HEK293 (cell line): ENCODE results near the gene WIPI1.
A peak's percentile ranks its signal among the peaks of the same experiment; 100 is the strongest.

Experiments used
- CTCF ChIA-PET: fragments of 350-600 bp; formaldehyde crosslinking; extraction: SDS; loops from one replicate; lab custom pipeline; 2021; ENCODE audit warnings: antibody characterized with exemption; lab: Yijun Ruan, JAX
- POLR2A ChIA-PET: fragments of 300-600 bp; formaldehyde crosslinking; extraction: SDS; loops from one replicate; lab custom pipeline; 2020; ENCODE audit warnings: antibody characterized with exemption, inconsistent platforms; lab: Yijun Ruan, JAX
- H3K27ac ChIP-seq: fragments of 200-500 bp; sonication (Bioruptor generic); 2 replicates; pipeline ENCODE4 v1.5.1; 2014; ENCODE audit warnings: low read depth, low read length, control low read depth, inconsistent platforms; ENCODE audit errors: extremely low read depth
- H3K36me3 ChIP-seq, 2 experiments: fragments of 200-500 bp in 1 of 2; sonication (Bioruptor generic) in 1 of 2; 1 replicate in 1 of 2; 2 replicates in 1 of 2; pipeline ENCODE4 v1.5.1; 2014 to 2017; ENCODE audit warnings: inconsistent platforms in 2 of 2, low read length in 2 of 2; ENCODE audit not compliant: control insufficient read depth in 2 of 2, insufficient read depth in 1 of 2
- H3K4me1 ChIP-seq: fragments of 200-500 bp; sonication (Bioruptor generic); 2 replicates; pipeline ENCODE4 v1.5.1; 2014; ENCODE audit warnings: mild to moderate bottlenecking, low read length, inconsistent platforms; ENCODE audit not compliant: control insufficient read depth, insufficient read depth
- H3K4me3 ChIP-seq: 2 replicates; pipeline ENCODE4 v1.5.1; 2011; ENCODE audit warnings: low read depth, mild to moderate bottlenecking, control low read depth, low read length, moderate library complexity
- H3K9me3 ChIP-seq: fragments of 200-500 bp; sonication (Bioruptor generic); 2 replicates; pipeline ENCODE4 v1.5.1; 2014; ENCODE audit warnings: low read depth, low read length, inconsistent platforms; ENCODE audit not compliant: control insufficient read depth, insufficient read depth
- EGR2 ChIP-seq: fragments of 450-650 bp; formaldehyde crosslinking; IDR thresholded peaks from 2 replicates; pipeline ENCODE4 v1.5.1; 2016; ENCODE audit warnings: low read depth, missing biosample characterization, missing genetic modification characterization
- GLIS1 ChIP-seq: fragments of 450-650 bp; formaldehyde crosslinking; IDR thresholded peaks from 2 replicates; pipeline ENCODE4 v1.5.1; 2016; ENCODE audit warnings: missing biosample characterization, missing genetic modification characterization
- PATZ1 ChIP-seq: fragments of 450-650 bp; formaldehyde crosslinking; IDR thresholded peaks from 2 replicates; pipeline ENCODE4 v1.5.1; 2016; ENCODE audit warnings: missing biosample characterization, missing genetic modification characterization
- SP7 ChIP-seq: fragments of 450-650 bp; formaldehyde crosslinking; IDR thresholded peaks from 2 replicates; pipeline ENCODE4 v1.5.1; 2016; ENCODE audit warnings: missing biosample characterization, missing genetic modification characterization
- ZBTB17 ChIP-seq: fragments of 450-650 bp; formaldehyde crosslinking; IDR thresholded peaks from 2 replicates; pipeline ENCODE4 v1.5.1; 2016; ENCODE audit warnings: missing biosample characterization, missing genetic modification characterization
- ZNF10 ChIP-seq: fragments of 450-650 bp; formaldehyde crosslinking; IDR thresholded peaks from 2 replicates; pipeline ENCODE4 v1.5.1; 2017; ENCODE audit warnings: missing biosample characterization, missing genetic modification characterization
- ZNF175 ChIP-seq: fragments of 450-650 bp; formaldehyde crosslinking; IDR thresholded peaks from 2 replicates; pipeline ENCODE4 v1.5.1; 2016; ENCODE audit warnings: missing biosample characterization, missing genetic modification characterization
- ZNF184 ChIP-seq: fragments of 450-650 bp; IDR thresholded peaks from 2 replicates; pipeline ENCODE4 v1.5.1; 2018; ENCODE audit warnings: missing biosample characterization, mild to moderate bottlenecking, missing genetic modification characterization
- ZNF24 ChIP-seq: fragments of 450-650 bp; formaldehyde crosslinking; IDR thresholded peaks from 2 replicates; pipeline ENCODE4 v1.5.1; 2016; ENCODE audit warnings: missing biosample characterization, missing genetic modification characterization
- ZNF324 ChIP-seq: fragments of 450-650 bp; formaldehyde crosslinking; IDR thresholded peaks from 2 replicates; pipeline ENCODE4 v1.5.1; 2016; ENCODE audit warnings: missing biosample characterization, missing genetic modification characterization
- ZNF391 ChIP-seq: fragments of 450-650 bp; formaldehyde crosslinking; IDR thresholded peaks from 2 replicates; pipeline ENCODE4 v1.5.1; 2016; ENCODE audit warnings: low read depth, missing biosample characterization, missing genetic modification characterization, borderline replicate concordance
- ZNF530 ChIP-seq: fragments of 450-650 bp; formaldehyde crosslinking; IDR thresholded peaks from 2 replicates; pipeline ENCODE4 v1.5.1; 2016; ENCODE audit warnings: low read depth, missing biosample characterization, missing genetic modification characterization
- ZNF621 ChIP-seq: fragments of 450-650 bp; formaldehyde crosslinking; IDR thresholded peaks from 2 replicates; pipeline ENCODE4 v1.5.1; 2017; ENCODE audit warnings: missing biosample characterization, missing genetic modification characterization
- ZNF654 ChIP-seq: fragments of 450-650 bp; formaldehyde crosslinking; IDR thresholded peaks from 2 replicates; pipeline ENCODE4 v1.5.1; 2016; ENCODE audit warnings: low read depth, missing biosample characterization, missing genetic modification characterization
- ZNF660 ChIP-seq: fragments of 450-650 bp; IDR thresholded peaks from 2 replicates; pipeline ENCODE4 v1.5.1; 2018; ENCODE audit warnings: missing biosample characterization, mild to moderate bottlenecking, missing genetic modification characterization
- ZNF707 ChIP-seq: fragments of 450-650 bp; formaldehyde crosslinking; IDR thresholded peaks from 2 replicates; pipeline ENCODE4 v1.5.1; 2016; ENCODE audit warnings: missing biosample characterization, missing genetic modification characterization
- ZNF76 ChIP-seq: fragments of 450-650 bp; formaldehyde crosslinking; IDR thresholded peaks from 2 replicates; pipeline ENCODE4; 2016; ENCODE audit warnings: low read depth, missing biosample characterization, missing genetic modification characterization, borderline replicate concordance
- TF ChIP-seq, protein P1 (sequence below): fragments of 450-650 bp; formaldehyde crosslinking; IDR thresholded peaks from 2 replicates; pipeline ENCODE4 v1.5.1; 2016; ENCODE audit warnings: missing biosample characterization, missing genetic modification characterization
- TF ChIP-seq, protein P2 (sequence below): fragments of 450-650 bp; formaldehyde crosslinking; IDR thresholded peaks from 2 replicates; pipeline ENCODE4 v1.5.1; 2016; ENCODE audit warnings: missing biosample characterization, missing genetic modification characterization
- TF ChIP-seq, protein P3 (sequence below): fragments of 450-650 bp; formaldehyde crosslinking; IDR thresholded peaks from 2 replicates; pipeline ENCODE4 v1.5.1; 2017; ENCODE audit warnings: missing biosample characterization, missing genetic modification characterization

The WIPI1 gene

GRCh38 chr17:68435876-68436842, 21.1 kb downstream of the WIPI1 start:
- H3K27ac ChIP-seq = no peak overlapping the region
- H3K36me3 ChIP-seq = peaks cover 4 to 7% of the 10 kb centered on the region in 2 experiments; a peak in 2 of 3 replicates
- ChIA-PET POLR2A (interaction anchor here (0.6 kb wide), 1 partner anchor 18 kb away, joined by 3 read pairs; no protein-coding TSS in a partner anchor), CTCF (interaction anchor here (0.6 to 5.7 kb wide), 43 partner anchors 8 to 1322 kb away, joined by 3 to 67 read pairs (median 4); partner anchors contain the start of gene PRKAR1A)
- no peak for TF ChIP-seq PATZ1 (tag by site-specific recombination)
- TF ChIP-seq ZNF621 (tag by site-specific recombination) = no peak
- TF ChIP-seq, protein P1, sequence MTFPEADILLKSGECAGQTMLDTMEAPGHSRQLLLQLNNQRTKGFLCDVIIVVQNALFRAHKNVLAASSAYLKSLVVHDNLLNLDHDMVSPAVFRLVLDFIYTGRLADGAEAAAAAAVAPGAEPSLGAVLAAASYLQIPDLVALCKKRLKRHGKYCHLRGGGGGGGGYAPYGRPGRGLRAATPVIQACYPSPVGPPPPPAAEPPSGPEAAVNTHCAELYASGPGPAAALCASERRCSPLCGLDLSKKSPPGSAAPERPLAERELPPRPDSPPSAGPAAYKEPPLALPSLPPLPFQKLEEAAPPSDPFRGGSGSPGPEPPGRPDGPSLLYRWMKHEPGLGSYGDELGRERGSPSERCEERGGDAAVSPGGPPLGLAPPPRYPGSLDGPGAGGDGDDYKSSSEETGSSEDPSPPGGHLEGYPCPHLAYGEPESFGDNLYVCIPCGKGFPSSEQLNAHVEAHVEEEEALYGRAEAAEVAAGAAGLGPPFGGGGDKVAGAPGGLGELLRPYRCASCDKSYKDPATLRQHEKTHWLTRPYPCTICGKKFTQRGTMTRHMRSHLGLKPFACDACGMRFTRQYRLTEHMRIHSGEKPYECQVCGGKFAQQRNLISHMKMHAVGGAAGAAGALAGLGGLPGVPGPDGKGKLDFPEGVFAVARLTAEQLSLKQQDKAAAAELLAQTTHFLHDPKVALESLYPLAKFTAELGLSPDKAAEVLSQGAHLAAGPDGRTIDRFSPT (tag by site-specific recombination) = no peak
- no peak for TF ChIP-seq ZNF175 (tag by site-specific recombination)
- TF ChIP-seq ZBTB17 (tag by site-specific recombination) = peak; percentile 41; the same call in 1 of the 2 replicates
- 0 out of 2 replicates have a peak, but pooled peaks have one; percentile 12 for TF ChIP-seq GLIS1 (tag by site-specific recombination)
- peak; percentile 50; the same call in 1 of the 2 replicates for TF ChIP-seq ZNF10
- TF ChIP-seq ZNF707 = no peak
- peak; percentile 52; the same call in 1 of the 2 replicates for TF ChIP-seq ZNF660 (tag by site-specific recombination)
- TF ChIP-seq, protein P2, sequence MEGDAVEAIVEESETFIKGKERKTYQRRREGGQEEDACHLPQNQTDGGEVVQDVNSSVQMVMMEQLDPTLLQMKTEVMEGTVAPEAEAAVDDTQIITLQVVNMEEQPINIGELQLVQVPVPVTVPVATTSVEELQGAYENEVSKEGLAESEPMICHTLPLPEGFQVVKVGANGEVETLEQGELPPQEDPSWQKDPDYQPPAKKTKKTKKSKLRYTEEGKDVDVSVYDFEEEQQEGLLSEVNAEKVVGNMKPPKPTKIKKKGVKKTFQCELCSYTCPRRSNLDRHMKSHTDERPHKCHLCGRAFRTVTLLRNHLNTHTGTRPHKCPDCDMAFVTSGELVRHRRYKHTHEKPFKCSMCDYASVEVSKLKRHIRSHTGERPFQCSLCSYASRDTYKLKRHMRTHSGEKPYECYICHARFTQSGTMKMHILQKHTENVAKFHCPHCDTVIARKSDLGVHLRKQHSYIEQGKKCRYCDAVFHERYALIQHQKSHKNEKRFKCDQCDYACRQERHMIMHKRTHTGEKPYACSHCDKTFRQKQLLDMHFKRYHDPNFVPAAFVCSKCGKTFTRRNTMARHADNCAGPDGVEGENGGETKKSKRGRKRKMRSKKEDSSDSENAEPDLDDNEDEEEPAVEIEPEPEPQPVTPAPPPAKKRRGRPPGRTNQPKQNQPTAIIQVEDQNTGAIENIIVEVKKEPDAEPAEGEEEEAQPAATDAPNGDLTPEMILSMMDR (tag by site-specific recombination) = peak; percentile 79
- TF ChIP-seq ZNF24 = 0 out of 2 replicates have a peak, but pooled peaks have one; percentile 41
- no peak for TF ChIP-seq ZNF530 (tag by site-specific recombination)
- no peak for TF ChIP-seq ZNF76 (tag by site-specific recombination)
- no peak for TF ChIP-seq ZNF324 (tag by site-specific recombination)
- peak; percentile 28; the same call in 1 of the 2 replicates for TF ChIP-seq SP7 (tag by site-specific recombination)
- TF ChIP-seq ZNF654 (tag by site-specific recombination) = peak; percentile 97
- no peak for TF ChIP-seq ZNF184 (tag by site-specific recombination)
- 0 out of 2 replicates have a peak, but pooled peaks have one; percentile 22 for TF ChIP-seq ZNF391 (tag by site-specific recombination)
- 0 out of 2 replicates have a peak, but pooled peaks have one; percentile 7 for TF ChIP-seq EGR2 (tag by site-specific recombination)
- TF ChIP-seq, protein P3, sequence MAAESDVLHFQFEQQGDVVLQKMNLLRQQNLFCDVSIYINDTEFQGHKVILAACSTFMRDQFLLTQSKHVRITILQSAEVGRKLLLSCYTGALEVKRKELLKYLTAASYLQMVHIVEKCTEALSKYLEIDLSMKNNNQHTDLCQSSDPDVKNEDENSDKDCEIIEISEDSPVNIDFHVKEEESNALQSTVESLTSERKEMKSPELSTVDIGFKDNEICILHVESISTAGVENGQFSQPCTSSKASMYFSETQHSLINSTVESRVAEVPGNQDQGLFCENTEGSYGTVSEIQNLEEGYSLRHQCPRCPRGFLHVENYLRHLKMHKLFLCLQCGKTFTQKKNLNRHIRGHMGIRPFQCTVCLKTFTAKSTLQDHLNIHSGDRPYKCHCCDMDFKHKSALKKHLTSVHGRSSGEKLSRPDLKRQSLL (tag by site-specific recombination) = no peak
- no peaks in the 10 kb centered on the region for H3K9me3 ChIP-seq
- H3K4me1 ChIP-seq = peaks cover 6% of the 10 kb centered on the region
- H3K4me3 ChIP-seq = no peak overlapping the region
